Measurements from ENCODE around the gene SLC6A3.

The SLC6A3 gene

DNA sequence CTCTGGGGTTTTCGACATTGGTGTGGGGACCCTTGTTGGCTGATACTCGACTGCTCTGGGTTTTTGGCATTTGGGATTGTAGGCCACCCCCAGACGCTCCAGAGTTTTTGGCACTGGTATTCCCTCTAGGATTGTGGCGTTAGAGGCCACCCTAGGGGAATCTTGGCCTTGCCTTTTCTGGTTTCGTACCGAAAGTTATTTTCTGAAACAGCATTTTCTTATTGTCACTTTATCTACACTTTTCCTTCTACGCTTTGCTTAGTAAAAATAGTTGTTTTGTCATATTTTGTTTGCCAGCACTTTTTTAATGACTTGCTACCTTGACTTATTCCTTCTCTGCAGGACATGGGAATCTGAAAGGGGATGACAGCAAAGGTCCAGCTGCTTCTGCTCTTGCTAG, 75.2 kb downstream of the SLC6A3 start:
- POLR2A ChIA-PET = no interaction called here
- DNase-seq (ENCODE audit: extremely low spot score) = no peak
- CTCF ChIA-PET = no interaction called here
- no peak for TF ChIP-seq SP1 (IDR thresholded peaks at IDR 0.05)
- TF ChIP-seq ZNF384 (IDR thresholded peaks at IDR 0.05) = no peak
- no peak for TF ChIP-seq FOXA1 (IDR thresholded peaks at IDR 0.05)
- no peak for TF ChIP-seq HDGF (IDR thresholded peaks at IDR 0.05; ENCODE audit: borderline replicate concordance)
- no peak for TF ChIP-seq BHLHE40 (IDR thresholded peaks at IDR 0.05; ENCODE audit: borderline replicate concordance)
- no peak for TF ChIP-seq SUZ12 (IDR thresholded peaks at IDR 0.05)
- TF ChIP-seq, protein P1, sequence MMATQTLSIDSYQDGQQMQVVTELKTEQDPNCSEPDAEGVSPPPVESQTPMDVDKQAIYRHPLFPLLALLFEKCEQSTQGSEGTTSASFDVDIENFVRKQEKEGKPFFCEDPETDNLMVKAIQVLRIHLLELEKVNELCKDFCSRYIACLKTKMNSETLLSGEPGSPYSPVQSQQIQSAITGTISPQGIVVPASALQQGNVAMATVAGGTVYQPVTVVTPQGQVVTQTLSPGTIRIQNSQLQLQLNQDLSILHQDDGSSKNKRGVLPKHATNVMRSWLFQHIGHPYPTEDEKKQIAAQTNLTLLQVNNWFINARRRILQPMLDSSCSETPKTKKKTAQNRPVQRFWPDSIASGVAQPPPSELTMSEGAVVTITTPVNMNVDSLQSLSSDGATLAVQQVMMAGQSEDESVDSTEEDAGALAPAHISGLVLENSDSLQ (IDR thresholded peaks at IDR 0.05) = no peak
- TF ChIP-seq NFRKB (IDR thresholded peaks at IDR 0.05) = no peak
- TF ChIP-seq CTBP1 (IDR thresholded peaks at IDR 0.05; ENCODE audit: borderline replicate concordance) = no peak
- TF ChIP-seq ARNT (IDR thresholded peaks at IDR 0.05) = no peak
- TF ChIP-seq TARDBP (IDR thresholded peaks at IDR 0.05) = no peak
- TF ChIP-seq FOXM1 (IDR thresholded peaks at IDR 0.05; ENCODE audit: borderline replicate concordance) = no peak
- TF ChIP-seq ELF4 (IDR thresholded peaks at IDR 0.05) = no peak
- TF ChIP-seq L3MBTL2 (conservative IDR thresholded peaks at IDR 0.05) = no peak
- TF ChIP-seq FOXK2 (IDR thresholded peaks at IDR 0.05) = no peak
- no peak for TF ChIP-seq LEF1 (IDR thresholded peaks at IDR 0.05; ENCODE audit: borderline replicate concordance)

DNA sequence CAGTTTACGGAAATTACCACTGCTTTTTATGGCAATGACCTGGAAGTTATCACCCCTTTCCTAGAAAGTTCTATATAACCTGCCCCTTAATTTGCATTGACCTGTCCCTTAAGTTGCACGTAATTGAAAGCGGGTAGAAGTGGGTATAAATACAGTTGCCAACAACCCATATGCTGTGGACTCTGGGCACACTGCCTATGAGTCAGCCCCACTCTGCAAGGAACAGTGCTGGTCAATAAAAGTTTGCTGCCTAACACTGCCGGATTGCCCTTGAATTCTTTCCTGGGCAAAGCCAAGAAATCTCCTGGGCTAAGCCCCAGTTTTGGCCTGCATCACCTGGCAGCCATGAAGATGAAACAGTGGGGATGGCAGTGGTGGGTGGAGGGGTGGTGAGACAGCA, 76.5 kb downstream of the SLC6A3 start:
- TF ChIP-seq CTBP1 (IDR thresholded peaks at IDR 0.05; ENCODE audit: borderline replicate concordance) (no peak), TARDBP (IDR thresholded peaks at IDR 0.05) (no peak), FOXM1 (IDR thresholded peaks at IDR 0.05; ENCODE audit: borderline replicate concordance) (no peak), FOXA1 (IDR thresholded peaks at IDR 0.05) (no peak), SUZ12 (IDR thresholded peaks at IDR 0.05) (no peak)
- no peak for DNase-seq (ENCODE audit: extremely low spot score)
- POLR2A ChIA-PET = no interaction called here
- CTCF ChIA-PET = no interaction called here

DNA sequence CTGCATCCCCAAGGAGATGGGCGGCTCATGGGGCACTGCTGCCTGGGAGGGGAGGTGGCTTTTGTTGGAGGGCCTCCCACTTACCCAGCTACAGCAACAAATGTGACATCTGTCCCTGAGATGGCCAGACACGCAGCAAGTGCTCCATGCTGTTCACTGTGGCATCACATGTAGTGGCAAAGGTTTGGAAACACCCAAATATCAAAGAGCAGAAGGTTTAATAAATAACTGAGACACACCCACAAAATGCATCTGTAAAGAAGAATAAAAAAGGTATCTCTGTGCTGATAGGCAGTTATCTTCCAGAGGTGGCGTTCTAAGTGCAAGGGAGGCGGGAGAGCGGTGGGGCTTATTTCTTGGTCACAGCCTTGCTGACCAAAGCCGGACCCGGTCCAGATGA, 77.0 kb downstream of the SLC6A3 start:
- POLR2A ChIA-PET = no interaction called here
- CTCF ChIA-PET = no interaction called here

DNA sequence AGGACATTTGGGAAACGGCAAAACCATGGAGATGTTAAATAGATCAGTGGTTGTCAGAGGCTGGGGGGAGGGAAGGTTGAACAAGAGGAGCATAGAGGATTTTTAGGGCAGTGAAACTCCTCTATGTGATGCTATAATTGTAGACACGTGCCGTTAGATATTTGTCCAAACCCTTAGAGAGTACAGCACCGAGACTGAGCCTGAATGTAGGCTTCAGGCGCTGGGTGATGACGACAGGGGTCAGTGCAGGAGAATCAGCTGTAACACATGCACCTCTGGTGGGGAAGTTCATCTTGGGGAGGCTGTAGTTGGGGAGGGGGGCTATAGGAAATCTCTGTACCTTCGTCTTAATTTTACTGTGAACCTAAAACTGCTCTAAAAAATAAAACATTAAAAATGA, 78.1 kb downstream of the SLC6A3 start:
- no peak for DNase-seq (ENCODE audit: extremely low spot score)
- TF ChIP-seq HDGF (IDR thresholded peaks at IDR 0.05; ENCODE audit: borderline replicate concordance) = no peak
- TF ChIP-seq LEF1 (IDR thresholded peaks at IDR 0.05; ENCODE audit: borderline replicate concordance) = no peak
- TF ChIP-seq L3MBTL2 (conservative IDR thresholded peaks at IDR 0.05) = no peak
- TF ChIP-seq BHLHE40 (IDR thresholded peaks at IDR 0.05; ENCODE audit: borderline replicate concordance) = no peak
- TF ChIP-seq FOXM1 (IDR thresholded peaks at IDR 0.05; ENCODE audit: borderline replicate concordance) = no peak
- no peak for TF ChIP-seq ARNT (IDR thresholded peaks at IDR 0.05)
- TF ChIP-seq FOXA1 (IDR thresholded peaks at IDR 0.05) = no peak
- TF ChIP-seq, protein P1 (IDR thresholded peaks at IDR 0.05) = no peak
- no peak for TF ChIP-seq SUZ12 (IDR thresholded peaks at IDR 0.05)
- TF ChIP-seq ZNF384 (IDR thresholded peaks at IDR 0.05) = no peak
- TF ChIP-seq ELF4 (IDR thresholded peaks at IDR 0.05) = no peak
- no peak for TF ChIP-seq CTBP1 (IDR thresholded peaks at IDR 0.05; ENCODE audit: borderline replicate concordance)
- no peak for TF ChIP-seq NFRKB (IDR thresholded peaks at IDR 0.05)
- no peak for TF ChIP-seq FOXK2 (IDR thresholded peaks at IDR 0.05)
- TF ChIP-seq SP1 (IDR thresholded peaks at IDR 0.05) = no peak
- TF ChIP-seq TARDBP (IDR thresholded peaks at IDR 0.05) = no peak
- ChIA-PET CTCF (no interaction called here), POLR2A (no interaction called here)

More for the DNA sequence above, 77.0 kb downstream of the SLC6A3 start:
- no peak for DNase-seq (ENCODE audit: extremely low spot score)
- TF ChIP-seq FOXM1 (IDR thresholded peaks at IDR 0.05; ENCODE audit: borderline replicate concordance) (no peak), FOXK2 (IDR thresholded peaks at IDR 0.05) (no peak), NFRKB (IDR thresholded peaks at IDR 0.05) (no peak), ELF4 (IDR thresholded peaks at IDR 0.05) (no peak), L3MBTL2 (conservative IDR thresholded peaks at IDR 0.05) (no peak), HDGF (IDR thresholded peaks at IDR 0.05; ENCODE audit: borderline replicate concordance) (no peak), CTBP1 (IDR thresholded peaks at IDR 0.05; ENCODE audit: borderline replicate concordance) (no peak), SP1 (IDR thresholded peaks at IDR 0.05) (no peak), SUZ12 (IDR thresholded peaks at IDR 0.05) (no peak), TARDBP (IDR thresholded peaks at IDR 0.05) (no peak), ZNF384 (IDR thresholded peaks at IDR 0.05) (no peak), BHLHE40 (IDR thresholded peaks at IDR 0.05; ENCODE audit: borderline replicate concordance) (no peak), LEF1 (IDR thresholded peaks at IDR 0.05; ENCODE audit: borderline replicate concordance) (no peak)

DNA sequence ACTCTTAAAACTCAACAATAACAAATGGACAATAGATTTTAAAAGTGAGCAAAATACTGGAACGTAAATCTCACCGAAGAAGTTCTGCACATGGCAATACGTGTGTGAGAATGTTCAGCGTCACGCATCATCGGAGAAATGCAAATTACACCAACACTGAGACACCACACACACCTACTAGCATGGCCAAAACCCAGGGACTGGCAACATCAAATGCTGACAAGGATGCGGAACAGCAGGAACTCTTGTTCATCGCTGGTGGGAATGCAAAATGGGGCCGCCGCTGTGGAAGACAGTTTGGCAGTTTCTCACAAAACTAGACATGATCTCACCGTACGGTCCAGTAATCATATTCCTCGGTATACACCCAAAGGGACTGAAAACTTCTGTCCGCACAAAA, 78.7 kb downstream of the SLC6A3 start:
- ChIA-PET POLR2A (no interaction called here), CTCF (no interaction called here)
- DNase-seq (ENCODE audit: extremely low spot score) = no peak
- TF ChIP-seq BHLHE40 (IDR thresholded peaks at IDR 0.05; ENCODE audit: borderline replicate concordance) (no peak), SP1 (IDR thresholded peaks at IDR 0.05) (no peak), NFRKB (IDR thresholded peaks at IDR 0.05) (no peak), FOXA1 (IDR thresholded peaks at IDR 0.05) (no peak), L3MBTL2 (conservative IDR thresholded peaks at IDR 0.05) (no peak), HDGF (IDR thresholded peaks at IDR 0.05; ENCODE audit: borderline replicate concordance) (no peak), LEF1 (IDR thresholded peaks at IDR 0.05; ENCODE audit: borderline replicate concordance) (no peak)
- TF ChIP-seq, protein P1 (IDR thresholded peaks at IDR 0.05) = no peak

DNA sequence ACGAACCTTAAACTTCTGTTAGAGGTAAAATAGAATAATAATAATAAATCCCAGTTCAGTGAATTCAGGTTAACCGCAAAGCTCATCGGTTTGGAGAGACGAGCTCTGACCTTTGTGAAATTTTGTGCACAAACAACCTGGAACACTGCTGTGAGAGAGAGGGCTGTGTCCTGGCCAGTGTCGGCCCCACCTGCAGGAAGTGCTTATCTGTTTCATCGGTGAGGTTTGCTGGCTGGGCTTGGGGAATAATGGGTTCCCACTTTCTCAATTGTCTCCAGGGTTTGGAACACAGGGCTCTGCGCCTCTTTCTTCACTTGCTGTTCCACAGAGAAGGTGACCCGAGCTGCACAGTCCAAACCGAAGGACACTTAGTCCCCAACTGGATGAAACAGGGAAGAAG, 81.0 kb downstream of the SLC6A3 start:
- ChIA-PET POLR2A (no interaction called here), CTCF (interaction anchor here (0.6 kb wide), 1 partner anchor 48 kb away, joined by 3 read pairs; no protein-coding TSS in a partner anchor)
- TF ChIP-seq HDGF (IDR thresholded peaks at IDR 0.05; ENCODE audit: borderline replicate concordance) = no peak
- TF ChIP-seq, protein P1 (IDR thresholded peaks at IDR 0.05) = no peak
- no peak for TF ChIP-seq FOXA1 (IDR thresholded peaks at IDR 0.05)
- no peak for TF ChIP-seq TARDBP (IDR thresholded peaks at IDR 0.05)
- TF ChIP-seq ZNF384 (IDR thresholded peaks at IDR 0.05) = no peak
- no peak for TF ChIP-seq ELF4 (IDR thresholded peaks at IDR 0.05)
- TF ChIP-seq LEF1 (IDR thresholded peaks at IDR 0.05; ENCODE audit: borderline replicate concordance) = no peak
- no peak for TF ChIP-seq NFRKB (IDR thresholded peaks at IDR 0.05)
- no peak for TF ChIP-seq SUZ12 (IDR thresholded peaks at IDR 0.05)
- no peak for TF ChIP-seq ARNT (IDR thresholded peaks at IDR 0.05)
- TF ChIP-seq SP1 (IDR thresholded peaks at IDR 0.05) = no peak
- TF ChIP-seq CTBP1 (IDR thresholded peaks at IDR 0.05; ENCODE audit: borderline replicate concordance) = no peak
- TF ChIP-seq L3MBTL2 (conservative IDR thresholded peaks at IDR 0.05) = no peak
- no peak for TF ChIP-seq BHLHE40 (IDR thresholded peaks at IDR 0.05; ENCODE audit: borderline replicate concordance)
- DNase-seq (ENCODE audit: extremely low spot score) = no peak

Measured in HEK293T (cell line).